ENCODE data around the gene FXYD3.

Gene FXYD3

DNA sequence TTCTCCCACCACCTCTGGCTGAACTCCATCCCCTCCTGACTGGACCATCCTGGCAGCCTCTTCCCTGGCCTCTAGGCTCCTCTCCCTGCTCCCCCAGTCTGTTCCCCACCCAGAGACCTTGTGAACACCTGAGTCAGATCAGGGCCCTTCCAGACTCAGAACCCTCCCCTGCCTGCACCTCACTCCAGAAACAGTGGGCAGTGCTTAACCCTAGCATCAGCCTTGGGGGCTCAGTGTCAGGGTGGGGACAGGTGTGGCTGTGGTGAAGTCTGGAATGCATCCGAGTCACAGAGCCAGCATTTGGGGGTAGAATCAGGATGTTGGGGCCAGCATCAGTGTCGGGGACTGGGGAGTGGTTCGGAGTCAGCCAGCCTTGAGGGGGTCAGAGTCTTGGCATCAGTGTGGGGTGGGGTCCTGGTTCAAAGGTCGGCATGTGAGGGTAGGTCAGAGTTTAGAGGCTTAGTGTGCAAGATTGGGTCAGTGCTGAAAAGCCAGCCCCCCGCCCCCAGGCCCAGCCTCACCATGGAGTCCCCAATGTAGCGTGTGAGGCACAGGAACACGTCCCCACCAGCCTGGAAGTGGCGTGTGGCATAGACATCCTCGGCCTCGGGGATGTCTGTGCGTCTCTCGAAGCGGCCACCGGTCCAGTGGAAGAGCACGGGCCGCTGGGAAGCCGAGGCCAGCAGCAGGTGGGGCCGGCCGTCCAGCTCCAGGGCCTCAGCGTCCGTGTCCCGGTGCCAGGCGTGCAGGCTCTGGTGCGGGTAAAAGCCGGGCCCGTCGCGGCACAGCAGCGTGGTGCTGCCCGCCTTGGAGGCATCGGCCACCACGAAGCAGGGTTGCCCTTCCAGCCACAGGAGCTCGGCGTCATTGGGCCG lies 10.4 kb downstream of the FXYD3 start:
- DNase-seq = no peak

DNA sequence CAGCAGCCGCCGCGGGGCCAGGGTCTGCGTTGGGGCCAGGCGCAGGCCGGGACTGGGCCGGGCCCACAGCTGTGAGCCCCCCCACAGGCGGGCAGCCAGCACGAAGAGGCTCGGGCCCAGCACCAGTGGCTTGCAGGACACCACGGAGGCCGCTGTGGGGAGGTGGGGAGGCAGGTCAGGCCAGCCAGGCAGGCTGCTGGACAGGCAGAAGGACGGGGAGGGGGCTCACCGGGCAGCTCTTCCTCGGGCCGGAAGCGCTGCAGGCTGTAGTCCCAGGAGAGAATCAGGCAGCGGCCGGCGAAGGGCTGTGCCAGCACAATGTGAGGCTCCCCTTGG lies 11.0 kb downstream of the FXYD3 start:
- DNase-seq = no peak

DNA sequence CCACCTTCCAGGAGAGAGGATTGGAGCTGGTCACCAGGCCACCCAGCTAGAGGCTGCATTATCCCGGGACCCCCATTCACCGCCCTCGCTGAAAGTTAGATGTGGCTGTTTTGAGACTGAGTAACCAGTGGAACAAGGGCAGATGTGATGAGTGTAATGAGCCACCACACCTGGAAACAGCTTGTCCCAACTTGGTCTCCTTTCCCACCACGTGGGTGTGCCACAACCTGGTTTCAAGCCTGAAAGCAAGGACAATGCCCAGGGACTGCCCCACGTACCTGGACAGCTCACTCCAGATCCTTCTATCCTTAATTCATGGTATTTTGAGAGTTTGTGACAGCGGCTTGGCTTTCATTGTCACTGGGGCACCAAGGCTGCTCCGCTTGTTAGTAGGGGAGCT lies 12.2 kb downstream of the FXYD3 start:
- DNase-seq = no peak

DNA sequence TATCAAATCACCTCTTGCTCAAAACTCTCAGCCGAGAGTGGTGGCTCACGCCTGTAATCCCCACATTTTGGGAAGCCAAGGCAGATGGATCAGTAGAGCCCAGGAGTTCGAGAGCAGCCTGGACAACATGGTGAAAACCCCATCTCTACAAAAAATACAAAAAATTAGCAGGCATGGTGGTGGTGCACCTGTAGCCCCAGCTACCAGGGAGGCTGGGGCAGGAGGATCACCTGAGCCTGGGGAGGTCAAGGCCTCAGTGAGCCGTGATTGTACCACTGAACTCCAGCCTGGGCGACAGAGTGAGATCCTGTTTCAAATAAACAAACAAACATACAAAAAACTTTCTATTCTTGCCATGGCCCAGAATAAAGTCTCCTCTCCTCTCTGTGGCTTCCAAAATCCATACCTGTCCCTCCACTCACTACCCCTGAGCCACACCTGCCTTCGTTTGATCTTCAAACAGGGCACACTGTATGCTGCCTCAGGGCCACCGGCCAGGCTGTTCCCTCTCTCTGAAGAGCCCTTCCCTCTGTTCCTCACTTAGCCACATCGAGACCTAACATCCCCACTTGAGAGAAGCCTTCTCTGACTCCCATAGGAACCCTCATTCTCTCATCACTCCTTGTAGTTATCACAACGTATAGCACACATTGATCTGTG lies 12.9 kb downstream of the FXYD3 start:
- DNase-seq = no peak

DNA sequence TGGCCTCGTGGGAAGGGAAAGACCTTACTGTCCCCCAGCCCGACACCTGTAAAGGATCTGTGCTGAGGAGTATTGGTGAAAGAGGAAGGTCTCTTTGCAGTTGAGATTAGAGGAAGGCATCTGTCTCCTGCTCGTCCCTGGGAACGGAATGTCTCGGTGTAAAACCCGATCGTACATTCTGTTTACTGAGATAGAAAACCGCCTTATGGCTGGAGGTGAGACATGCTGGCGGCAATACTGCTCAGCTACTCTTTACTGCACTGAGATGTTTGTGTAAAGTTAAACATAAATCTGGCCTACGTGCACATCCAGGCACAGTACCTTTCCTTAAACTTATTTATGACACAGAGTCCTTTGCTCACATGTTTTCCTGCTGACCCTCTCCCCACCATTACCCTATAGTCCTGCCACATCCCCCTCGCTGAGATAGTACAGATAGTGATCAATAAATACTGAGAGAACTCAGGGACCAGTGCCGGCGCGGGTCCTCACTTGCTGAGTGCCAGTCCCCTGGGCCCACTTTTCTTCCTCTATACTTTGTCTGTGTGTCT lies 14.2 kb downstream of the FXYD3 start:
- peak; percentile 27 for DNase-seq

DNA sequence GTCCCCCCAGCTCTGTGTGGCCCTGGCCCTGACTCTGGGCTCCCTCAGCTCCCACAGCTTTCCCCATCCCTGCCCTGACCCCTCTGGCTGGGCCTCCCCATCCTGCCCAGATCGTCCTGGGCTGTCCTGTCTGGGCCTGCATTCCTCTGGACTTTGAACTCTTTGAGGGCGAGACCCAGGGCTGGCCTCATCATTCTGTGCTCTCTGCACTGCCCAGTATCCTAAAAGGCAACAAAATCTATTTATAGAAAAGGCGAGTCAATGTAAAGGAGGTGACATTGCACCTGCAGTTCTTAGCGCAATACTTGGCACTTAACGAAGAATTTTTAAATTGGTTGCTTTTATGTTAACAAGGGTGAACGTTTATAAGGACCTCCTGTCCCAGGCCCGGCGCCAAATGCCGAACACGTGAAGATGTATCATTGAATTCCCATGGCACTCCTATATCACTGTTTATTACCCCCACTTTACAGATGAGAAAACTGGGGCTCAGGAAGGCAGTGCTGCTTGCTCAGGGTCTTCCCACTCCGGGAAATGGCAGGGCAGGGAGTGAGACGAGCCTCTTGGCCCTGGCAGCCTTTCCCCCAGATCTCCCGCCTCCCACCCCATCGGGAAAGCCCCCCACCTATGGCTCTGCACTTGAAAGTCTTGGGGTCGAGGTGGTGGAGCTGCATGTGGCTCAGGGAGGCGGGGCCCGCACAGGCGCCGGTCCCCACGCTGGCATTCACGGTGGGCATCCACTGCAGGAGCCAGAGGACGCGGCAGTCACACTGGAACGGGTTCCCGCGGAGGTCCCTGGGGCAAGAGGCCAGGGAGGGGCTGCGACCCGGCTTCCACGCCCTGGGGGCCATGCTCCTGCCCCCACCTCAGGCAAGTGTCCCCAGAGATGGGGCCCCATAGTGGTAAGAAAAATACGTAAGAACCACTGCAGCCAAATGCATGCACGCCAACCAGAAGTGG lies 15.4 kb downstream of the FXYD3 start:
- DNase-seq = no peak

DNA sequence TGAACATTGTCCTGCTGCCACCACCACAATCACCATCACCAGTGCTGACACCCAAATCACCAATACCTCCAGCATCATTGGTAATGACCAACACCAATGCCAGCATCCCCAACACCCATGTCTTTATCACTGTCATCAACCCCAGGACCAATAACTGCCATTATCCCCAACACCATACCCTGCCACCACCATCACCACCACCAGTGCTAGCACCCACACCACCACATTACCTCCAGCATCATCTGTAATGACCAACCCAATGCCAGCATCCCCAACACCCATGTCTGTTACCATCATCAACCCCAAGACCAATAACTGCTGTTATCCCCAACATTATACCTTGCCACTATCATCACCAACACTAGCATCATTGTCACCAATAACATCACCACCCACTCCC lies 16.6 kb downstream of the FXYD3 start:
- DNase-seq = no peak

DNA sequence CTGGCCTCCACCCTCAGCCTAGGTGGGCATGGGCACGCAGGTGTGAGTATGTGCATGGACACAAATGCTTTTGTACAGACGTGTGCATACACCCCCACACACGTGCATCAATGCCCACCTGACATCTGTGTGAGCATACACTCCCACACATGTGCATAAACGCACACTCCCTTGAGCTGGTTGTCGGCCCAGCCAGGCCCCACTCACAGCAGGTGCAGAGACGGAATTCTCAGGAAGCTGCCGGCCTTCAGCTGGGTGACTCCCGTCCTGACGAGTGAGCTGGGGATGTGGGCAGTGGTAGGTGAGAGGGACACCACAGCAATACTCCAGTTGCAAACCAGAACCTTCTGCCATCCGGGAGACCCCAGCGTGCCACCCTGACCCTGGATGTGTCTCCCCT lies 18.2 kb downstream of the FXYD3 start:
- no peak for DNase-seq

DNA sequence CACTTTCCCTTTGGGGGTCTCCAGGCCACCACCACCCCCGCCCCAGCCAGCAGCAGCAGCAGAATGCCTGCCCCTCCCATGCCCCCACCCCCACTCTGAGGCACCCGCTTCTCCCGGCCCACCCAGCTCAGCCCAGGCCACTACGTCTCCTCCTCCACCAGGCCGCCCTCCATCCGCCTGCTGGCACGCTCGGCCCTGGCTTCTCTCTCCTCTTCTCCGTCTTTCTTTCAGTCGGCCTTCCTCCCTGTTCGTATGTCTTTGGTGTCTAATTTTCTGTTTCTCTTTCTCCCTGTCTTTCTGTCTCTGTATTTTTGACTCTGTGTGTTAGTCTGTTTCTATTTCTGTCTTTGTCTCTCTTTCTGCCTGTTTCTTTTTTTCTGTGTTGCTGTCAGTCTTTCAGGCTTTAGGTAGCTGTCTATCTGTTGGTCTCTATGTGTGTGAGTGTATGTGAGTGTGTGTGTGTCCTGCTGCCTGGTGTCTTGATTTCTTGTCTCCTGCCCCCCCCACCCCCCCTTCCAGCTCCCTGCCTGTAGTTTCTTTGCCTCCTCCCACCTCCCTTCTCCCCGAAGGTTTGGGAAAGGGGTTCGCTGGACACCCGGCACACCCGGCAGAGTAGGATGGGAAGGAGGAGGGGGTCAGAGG lies 19.1 kb downstream of the FXYD3 start, which contains the start of gene LGI4:
LGI4 (minus strand) TSS at position 459 of the 642 bp plus-strand sequence; CDS start at position 80, 379 bp downstream.
- no peak for DNase-seq

DNA sequence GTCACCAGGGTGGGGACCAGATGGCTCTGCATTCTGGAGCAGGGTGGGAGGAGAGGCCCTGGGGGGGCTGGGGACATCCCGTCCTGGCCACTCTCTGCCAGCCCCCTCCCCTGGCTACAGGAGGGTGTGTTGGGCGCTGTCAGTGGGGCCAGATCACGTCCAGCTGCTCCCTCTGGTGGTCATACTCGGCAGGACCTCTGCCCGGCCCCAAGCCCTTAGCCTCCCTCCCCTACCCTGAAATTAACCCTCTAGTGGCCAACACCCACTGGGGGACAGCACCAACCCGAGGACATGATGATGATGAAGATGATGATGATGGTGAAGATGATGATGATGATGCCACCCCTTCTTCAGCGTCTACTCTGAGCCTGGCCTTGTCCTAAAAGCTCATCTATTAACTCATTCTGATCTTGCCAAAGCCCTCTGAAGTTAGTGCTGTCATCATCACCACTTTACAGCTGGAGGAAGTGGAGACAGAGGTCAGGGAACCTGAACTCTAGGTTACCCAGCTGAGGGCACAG lies 19.8 kb downstream of the FXYD3 start:
- peak; percentile 90 for DNase-seq

DNA sequence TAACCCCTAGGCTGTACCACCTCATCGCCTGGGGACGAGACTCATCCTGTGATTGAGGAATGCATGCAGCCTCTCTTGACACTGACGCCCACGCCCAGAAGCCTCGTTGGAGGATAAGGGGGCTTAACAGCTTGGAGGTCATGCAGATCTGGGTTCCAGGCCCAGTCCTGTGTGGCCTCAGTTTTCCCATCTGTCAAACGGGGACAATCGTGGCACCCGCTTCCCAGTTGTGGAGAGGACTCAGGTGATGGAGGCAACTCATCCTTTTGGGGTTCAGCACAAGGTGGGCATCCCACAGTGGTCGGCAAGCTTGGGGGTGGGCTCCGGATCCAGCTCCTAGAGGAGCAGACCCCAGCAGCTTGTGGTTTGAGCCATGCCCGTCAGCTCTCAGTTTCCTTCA lies 20.6 kb downstream of the FXYD3 start:
- DNase-seq = no peak

DNA sequence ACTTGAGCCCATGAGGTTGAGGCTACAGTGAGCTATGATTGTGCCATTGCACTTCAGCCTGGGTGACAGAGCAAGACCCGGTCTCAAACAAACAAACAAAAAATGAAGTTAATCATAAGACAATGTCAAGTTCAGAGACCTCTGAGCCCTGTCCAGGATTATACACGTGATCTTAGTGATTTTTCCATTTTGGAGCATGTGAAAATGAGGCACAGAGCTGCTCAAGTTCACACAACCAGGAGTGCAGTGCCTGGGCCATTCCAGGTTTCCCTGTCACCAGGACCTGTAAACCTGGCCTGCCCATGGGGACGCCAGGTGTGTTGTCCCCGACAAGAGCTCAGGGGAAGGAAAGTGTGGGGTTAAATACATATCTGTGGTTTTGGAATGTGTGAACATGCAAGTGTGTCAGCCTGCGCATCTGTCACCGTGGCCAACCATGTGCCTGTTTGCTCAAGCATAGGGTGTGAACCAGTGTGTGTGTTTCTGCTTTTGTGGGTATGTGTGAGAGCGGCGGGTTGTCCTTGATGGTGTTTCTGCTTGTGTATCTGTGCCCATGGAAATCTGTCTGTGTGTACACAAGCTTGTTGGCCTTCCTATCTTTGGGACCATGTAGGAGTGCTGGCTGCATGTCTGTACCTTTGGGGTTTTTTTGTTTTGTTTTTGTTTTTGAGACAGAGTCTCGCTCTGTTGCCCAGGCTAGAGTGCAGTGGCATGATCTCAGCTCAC lies 21.5 kb downstream of the FXYD3 start:
- no peak for DNase-seq

DNA sequence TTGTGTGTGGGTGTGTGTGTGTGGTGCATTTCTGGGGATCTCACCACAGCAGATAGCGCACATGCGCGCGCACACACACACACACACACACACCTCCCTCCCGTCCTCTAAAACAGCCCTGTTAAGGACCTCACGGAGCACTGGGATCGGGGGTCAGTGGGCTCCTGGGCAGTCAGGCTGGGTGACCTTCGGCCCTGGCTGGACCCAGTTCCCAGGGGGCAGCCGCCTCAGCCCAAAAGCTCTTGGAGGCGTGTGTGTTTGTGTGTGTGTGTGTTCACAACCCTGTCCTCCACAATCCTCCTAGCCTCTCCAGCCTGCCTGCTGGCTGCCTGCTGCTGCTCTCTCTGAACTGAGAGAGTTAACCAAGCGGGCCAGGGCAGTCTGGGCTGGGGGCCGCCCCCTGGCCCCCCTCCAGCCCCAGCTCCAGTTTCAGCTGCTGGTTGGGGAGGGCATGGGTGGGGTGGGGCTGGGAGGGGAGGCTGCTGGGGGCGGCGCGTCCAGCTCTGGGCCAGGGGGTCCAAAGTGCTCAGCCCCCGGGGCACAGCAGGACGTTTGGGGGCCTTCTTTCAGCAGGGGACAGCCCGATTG lies 22.8 kb downstream of the FXYD3 start, which contains the start of gene FXYD1:
FXYD1 (plus strand) TSS at position 520 of the 588 bp plus-strand sequence. CDS start 1,256 bp downstream, outside the sequence.
- DNase-seq = no peak

DNA sequence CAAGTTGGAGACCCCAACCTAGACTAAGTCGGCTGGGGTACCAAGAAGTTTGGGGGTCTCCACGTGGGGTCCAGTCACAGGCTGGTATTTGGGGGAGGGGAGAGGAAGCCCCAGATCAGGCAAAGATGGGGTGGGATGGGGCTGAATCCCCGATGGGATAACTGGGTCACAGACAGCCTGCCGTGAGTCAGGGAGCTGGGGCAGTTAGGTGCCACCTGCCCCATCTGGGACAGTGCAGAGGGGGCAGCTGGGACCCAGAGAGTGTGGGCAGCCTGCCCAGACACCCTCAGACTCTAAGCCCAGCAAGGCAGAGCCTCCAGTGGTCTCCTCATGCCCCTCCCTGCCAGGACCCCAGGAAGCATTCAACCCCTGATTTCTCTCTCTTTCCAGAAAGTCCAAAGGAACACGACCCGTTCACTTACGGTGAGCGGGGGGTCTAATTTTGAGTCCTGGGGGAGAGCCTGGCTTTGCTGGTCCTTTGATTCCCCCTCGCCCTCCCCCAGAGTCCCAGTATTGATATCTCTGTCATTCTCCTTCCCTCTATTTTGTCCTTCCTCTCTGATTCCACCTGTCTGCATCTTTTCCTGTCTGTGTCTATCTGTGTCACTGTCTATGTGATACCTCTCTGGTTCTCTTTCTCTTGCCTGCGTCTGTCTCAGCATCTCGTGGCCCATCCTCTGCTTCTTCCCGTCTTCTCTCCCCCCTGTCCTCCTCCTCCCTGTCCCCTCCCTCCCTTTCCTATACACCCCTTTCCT lies 24.8 kb downstream of the FXYD3 start:
- no peak for DNase-seq

DNA sequence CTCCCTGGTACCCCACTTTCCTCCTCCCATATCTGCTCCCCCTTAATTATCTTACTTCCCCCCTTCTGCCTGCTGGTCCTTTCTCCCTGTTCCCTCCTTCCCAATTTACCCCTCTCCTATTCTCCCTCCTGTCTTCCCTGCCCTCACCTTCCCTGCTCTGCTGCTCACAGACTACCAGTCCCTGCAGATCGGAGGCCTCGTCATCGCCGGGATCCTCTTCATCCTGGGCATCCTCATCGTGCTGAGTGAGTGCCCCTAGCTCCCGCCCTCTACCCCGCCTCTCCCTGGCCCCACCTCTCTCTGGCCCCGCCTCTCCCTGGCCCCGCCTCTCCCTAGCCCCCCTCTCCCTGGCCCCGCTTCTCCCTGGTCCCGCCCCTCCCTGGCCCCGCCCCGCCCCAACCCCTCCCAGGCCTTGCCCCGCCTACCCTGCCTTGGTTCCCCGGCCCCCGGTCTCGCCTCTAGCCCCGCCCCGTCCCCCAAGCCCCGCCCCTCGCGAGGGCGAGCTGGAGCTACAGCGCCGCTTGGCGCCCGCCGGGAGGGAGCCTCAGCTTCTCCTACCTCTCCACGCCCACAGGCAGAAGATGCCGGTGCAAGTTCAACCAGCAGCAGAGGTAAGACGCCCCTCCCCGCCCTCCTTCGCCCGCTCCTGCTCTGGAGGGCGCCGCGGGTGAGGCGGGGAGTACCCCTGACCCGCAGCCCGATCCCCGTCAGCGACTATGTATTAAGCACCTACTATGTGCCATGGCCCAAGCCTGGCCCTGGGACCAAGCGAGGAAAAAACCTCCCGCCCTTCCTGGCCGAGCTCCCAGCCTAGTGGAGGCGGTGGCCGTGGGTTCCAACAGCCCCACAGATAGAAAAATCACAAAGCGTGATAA lies 25.6 kb downstream of the FXYD3 start:
- peak; percentile 98 for DNase-seq

DNA sequence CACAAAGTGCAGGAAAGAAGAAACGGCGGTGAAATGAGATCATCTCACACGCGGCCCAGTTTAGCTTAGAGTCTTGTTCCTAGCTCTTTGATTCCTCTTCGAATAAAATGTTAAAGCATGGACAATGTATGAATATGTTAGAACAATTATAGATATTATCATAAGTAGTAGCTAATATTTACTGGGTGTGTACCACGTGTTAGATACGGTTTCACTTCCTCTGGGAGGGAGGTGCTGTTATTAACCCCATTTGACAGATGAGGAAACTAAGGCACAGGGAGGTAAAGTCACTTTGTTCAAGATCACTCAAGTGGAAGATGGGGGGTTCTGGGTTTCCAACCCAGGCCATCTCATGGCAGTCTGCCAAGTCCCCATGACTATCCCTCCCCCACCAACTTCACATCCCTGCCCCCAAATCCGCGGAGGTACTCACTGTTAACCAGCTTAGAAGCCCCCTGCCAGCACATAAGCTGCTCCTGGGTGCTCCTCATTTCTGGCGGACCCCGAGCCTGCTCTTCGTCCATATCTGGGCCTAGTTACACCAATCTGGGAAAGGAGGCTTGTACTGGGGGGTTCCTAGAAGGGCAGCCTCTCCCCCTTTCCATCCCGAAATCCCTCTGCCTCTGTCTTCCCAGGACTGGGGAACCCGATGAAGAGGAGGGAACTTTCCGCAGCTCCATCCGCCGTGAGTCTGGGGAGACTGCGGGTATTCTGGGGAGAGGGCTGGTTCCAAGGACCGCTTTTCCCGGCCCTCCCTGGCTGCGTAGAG lies 26.4 kb downstream of the FXYD3 start:
- peak; percentile 74 for DNase-seq

DNA sequence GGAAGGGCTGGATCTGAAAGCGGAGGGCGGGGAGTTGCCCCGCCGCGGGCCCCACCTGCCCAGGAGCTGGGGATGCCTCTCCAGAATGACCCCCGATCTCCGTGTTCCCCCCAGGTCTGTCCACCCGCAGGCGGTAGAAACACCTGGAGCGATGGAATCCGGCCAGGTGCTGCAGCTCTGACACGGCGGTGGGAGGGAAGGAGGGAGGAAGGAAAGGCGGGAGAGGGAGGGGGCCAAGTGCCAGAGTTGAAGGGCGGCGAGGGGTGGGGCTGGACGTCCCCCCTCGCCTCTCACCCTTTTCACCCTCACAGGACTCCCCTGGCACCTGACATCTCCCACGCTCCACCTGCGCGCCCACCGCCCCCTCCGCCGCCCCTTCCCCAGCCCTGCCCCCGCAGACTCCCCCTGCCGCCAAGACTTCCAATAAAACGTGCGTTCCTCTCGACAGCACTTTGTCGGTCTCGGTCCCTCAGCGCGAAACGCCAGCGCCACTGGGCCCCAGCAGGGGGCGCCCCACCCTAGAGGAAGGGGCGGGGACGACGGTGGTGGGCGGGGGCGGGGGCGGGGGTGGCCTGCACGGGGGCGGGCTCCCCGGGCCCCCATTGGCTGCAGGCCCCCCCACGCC lies 27.1 kb downstream of the FXYD3 start:
- peak; percentile 75 for DNase-seq

DNA sequence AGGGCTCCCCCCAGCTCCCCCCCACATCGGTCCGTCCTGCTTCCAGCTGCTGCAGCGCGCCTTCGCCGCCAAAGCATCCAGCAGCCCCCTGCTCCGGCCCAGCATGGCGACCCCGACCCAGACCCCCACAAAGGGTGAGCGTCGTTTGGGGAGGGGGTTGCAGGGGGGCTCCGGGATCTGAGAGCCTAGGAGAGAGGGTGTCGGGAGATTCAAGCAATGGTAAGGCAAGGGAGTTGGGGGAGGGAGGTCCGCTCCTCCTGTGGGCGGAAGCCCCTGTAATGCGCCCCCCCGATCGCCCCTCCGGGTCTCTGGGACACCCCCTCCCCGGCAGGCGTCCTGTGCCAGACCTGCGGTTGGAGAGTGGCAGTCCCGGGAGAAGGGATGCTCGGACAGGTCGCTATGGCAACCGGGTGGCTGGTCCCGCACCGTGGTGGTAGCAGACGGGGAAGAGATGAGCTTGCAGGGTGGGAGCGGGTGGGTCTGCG lies 27.6 kb downstream of the FXYD3 start, which contains the start of gene FXYD7:
FXYD7 (plus strand) TSS at position 25 of the 485 bp plus-strand sequence; CDS start at position 104, 79 bp downstream.
- DNase-seq = peak; percentile 34

Data from NCI-H82 (cell line).